NCI-H226 (cell line): ENCODE results near the gene ACADSB.

Experiments used
- DNase-seq: peaks from one replicate; pipeline ENCODE4 v3.0.0-alpha.2; 2015

Gene ACADSB

GRCh38 chr10:123103944-123104343, 95.1 kb downstream of the ACADSB start:
- no peak for DNase-seq
